Gastroesophageal sphincter (tissue), 4 donors: ENCODE data around the gene TNFRSF9. TPM values are rescaled to one million over a fixed set of nuclear protein-coding genes. Genes with fewer than 3 reads are reported as not detected.

Experiments
- ATAC-seq: fragments of 150-250 bp; one replicate; pipeline ENCODE4 v1.9.1; 2016; ENCODE audit warnings: mild to moderate bottlenecking, moderate library complexity
- H3K27ac ChIP-seq, 4 donors: fragments of 200-600 bp; sonication (generic) in 3 of 4; 1 replicate in 3 of 4; 2 replicates in 1 of 4; pipeline ENCODE4 v1.5.1; 2016 to 2019
- H3K27me3 ChIP-seq: fragments of 200-600 bp; sonication (generic); one replicate; pipeline ENCODE4 v1.5.1; 2019
- H3K36me3 ChIP-seq, 2 donors: fragments of 200-600 bp; sonication (generic); one replicate each; pipeline ENCODE4 v1.5.1; 2019; ENCODE audit warnings: control low read depth in 1 of 2
- H3K4me1 ChIP-seq, 3 donors: fragments of 200-600 bp; sonication (generic); 1 replicate in 2 of 3; 2 replicates in 1 of 3; pipeline ENCODE4 v1.5.1; 2016 to 2019; ENCODE audit warnings: control low read depth in 2 of 3
- H3K4me3 ChIP-seq, 2 donors: fragments of 200-600 bp; sonication (generic); one replicate each; pipeline ENCODE4 v1.5.1; 2019; ENCODE audit warnings: mild to moderate bottlenecking in 1 of 2, moderate library complexity in 1 of 2
- H3K9me3 ChIP-seq, 3 donors: fragments of 200-600 bp; sonication (generic); one replicate each; pipeline ENCODE4 v1.5.1; 2017 to 2019; ENCODE audit warnings: control low read depth in 2 of 3
- CTCF ChIP-seq, 4 experiments: fragments of 200-600 bp in 2 of 4; fragments of 450-650 bp in 2 of 4; sonication (generic) in 1 of 4; IDR thresholded peaks; one replicate each; pipeline ENCODE4 v1.5.1; 2017 to 2019; ENCODE audit warnings: antibody characterized with exemption in 4 of 4, mild to moderate bottlenecking in 2 of 4, moderate library complexity in 2 of 4
- EP300 ChIP-seq: sonication (generic); formaldehyde crosslinking; IDR thresholded peaks from one replicate; pipeline ENCODE4 v1.6.1; 2017; ENCODE audit warnings: antibody characterized with exemption, mild to moderate bottlenecking
- POLR2A ChIP-seq, 2 donors: fragments of 450-650 bp; IDR thresholded peaks; one replicate each; pipeline ENCODE4 v1.6.1; 2017; ENCODE audit warnings: antibody characterized with exemption in 2 of 2, mild to moderate bottlenecking in 2 of 2, moderate library complexity in 1 of 2
- POLR2AphosphoS5 ChIP-seq: sonication (generic); formaldehyde crosslinking; IDR thresholded peaks from one replicate; pipeline ENCODE4 v1.6.1; 2017; ENCODE audit warnings: antibody characterized with exemption
- WGBS, 2 donors: methylation state at CpG; one replicate each; pipeline ENCODE4 v1.1.5; 2018; ENCODE audit warnings: low coverage in 1 of 2; 5-methylcytosine and 5-hydroxymethylcytosine counted together
- total RNA-seq, 4 donors: library from RNA; depleted of rRNA; stranded (reverse); fragments of >200 nt; gene quantifications; one replicate each; pipeline ENCODE4 v1.1.0, GENCODE V29; 2016

Gene TNFRSF9
- total RNA-seq, 4 donors from 2014 or later: 0.13 to 0.31 TPM; not detected in 2

GRCh38 chr1:7948960-7949359 lies 8.3 kb upstream of the TNFRSF9 start:
- Histone ChIP-seq H3K4me1 (peaks cover 0 to 6% (median 0%) of the 10 kb centered on the region in 3 donors), H3K27me3 (no peaks in the 10 kb centered on the region), H3K36me3 (no peaks in the 10 kb centered on the region), H3K27ac (no peak overlapping the region), H3K9me3 (no peaks in the 10 kb centered on the region), H3K4me3 (no peak overlapping the region)
- 64 to 83% methylated on average over 3 to 4 of the region's 5 CpGs for WGBS, 2 donors
- no peak for TF ChIP-seq CTCF (IDR thresholded peaks at IDR 0.05)
- TF ChIP-seq EP300: no peak
- TF ChIP-seq POLR2A (IDR thresholded peaks at IDR 0.05): no peak
- TF ChIP-seq POLR2AphosphoS5: no peak
- ATAC-seq: no peak

GRCh38 chr1:7943251-7943650 lies 2.6 kb upstream of the TNFRSF9 start:
- H3K27me3 ChIP-seq: peaks cover 21% of the 10 kb centered on the region
- no peak for ATAC-seq
- H3K36me3 ChIP-seq: no peaks in the 10 kb centered on the region
- 58 to 75% methylated on average over 1 to 2 of the region's 2 CpGs for WGBS, 2 donors
- TF ChIP-seq EP300 (no peak), CTCF (IDR thresholded peaks at IDR 0.05) (no peak), POLR2AphosphoS5 (peak; percentile 44), POLR2A (IDR thresholded peaks at IDR 0.05) (no peak)
- no peak overlapping the region for H3K4me3 ChIP-seq
- H3K4me1 ChIP-seq: peaks cover 0 to 15% (median 3%) of the 10 kb centered on the region in 3 donors
- no peaks in the 10 kb centered on the region for H3K9me3 ChIP-seq
- H3K27ac ChIP-seq: no peak overlapping the region

- no peaks in the 10 kb centered on the region for H3K36me3 ChIP-seq
- H3K27me3 ChIP-seq: peaks cover 30% of the 10 kb centered on the region
- peak in 3 of 4 experiments; percentile 13 to 47 (median 42) for TF ChIP-seq CTCF (IDR thresholded peaks at IDR 0.05)
- TF ChIP-seq POLR2AphosphoS5: no peak
- peak overlapping the region; percentile 3 to 36 for H3K4me3 ChIP-seq
- peak overlapping the region in 3 of 4 donors; percentile 54 to 72 (median 59) for H3K27ac ChIP-seq
- H3K9me3 ChIP-seq: no peaks in the 10 kb centered on the region
- ATAC-seq: peak; percentile 77
- 0 to 9% methylated on average over 1 to 25 of the region's 40 CpGs for WGBS, 2 donors
- H3K4me1 ChIP-seq: peaks cover 0 to 15% (median 3%) of the 10 kb centered on the region in 3 donors
These were observed 1.7 kb upstream of the TNFRSF9 start for GRCh38 chr1:7942214-7942921.

- no peak for ATAC-seq
- TF ChIP-seq POLR2A (IDR thresholded peaks at IDR 0.05) (no peak), EP300 (no peak), CTCF (IDR thresholded peaks at IDR 0.05) (no peak), POLR2AphosphoS5 (no peak)
- Histone ChIP-seq H3K27ac (no peak overlapping the region), H3K27me3 (peaks cover 38% of the 10 kb centered on the region), H3K4me3 (no peak overlapping the region), H3K36me3 (no peaks in the 10 kb centered on the region), H3K9me3 (no peaks in the 10 kb centered on the region), H3K4me1 (peaks cover 0 to 15% (median 3%) of the 10 kb centered on the region in 3 donors)
- WGBS, 2 donors: 58 to 60% methylated on average over 8 to 9 of the region's 9 CpGs
These were observed 776 bp upstream of the TNFRSF9 start for GRCh38 chr1:7941437-7941793.

GRCh38 chr1:7940034-7940433 lies 605 bp downstream of the TNFRSF9 start:
- TF ChIP-seq POLR2A (IDR thresholded peaks at IDR 0.05): no peak
- TF ChIP-seq EP300: no peak
- no peak for TF ChIP-seq CTCF (IDR thresholded peaks at IDR 0.05)
- no peak for TF ChIP-seq POLR2AphosphoS5
- no peak for ATAC-seq
- H3K4me3 ChIP-seq: no peak overlapping the region
- peaks cover 0 to 15% (median 3%) of the 10 kb centered on the region in 3 donors for H3K4me1 ChIP-seq
- H3K36me3 ChIP-seq: no peaks in the 10 kb centered on the region
- peaks cover 50% of the 10 kb centered on the region for H3K27me3 ChIP-seq
- no peak overlapping the region for H3K27ac ChIP-seq
- H3K9me3 ChIP-seq: no peaks in the 10 kb centered on the region
- 55 to 65% methylated on average over 3 of the region's 3 CpGs for WGBS, 2 donors
